Bronchial epithelial cell (primary cell): ENCODE data around the gene AKR1E2. TPM values are rescaled to one million over a fixed set of nuclear protein-coding genes. Genes with fewer than 3 reads are reported as not detected.
A peak's percentile ranks its signal among the peaks of the same experiment; 100 is the strongest.

ENCODE experiments used
- DNase-seq: peaks from one replicate; pipeline ENCODE4 v3.0.0-alpha.2; 2010; ENCODE audit warnings: low read depth
- FAIRE-seq: peaks from 2 replicates; lab custom pipeline; 2011; peaks lifted over from hg19 to GRCh38; lab: Jason Lieb, UNC
- H3K27me3 ChIP-seq: 2 replicates; pipeline ENCODE4 v1.5.1; 2011; ENCODE audit warnings: low read length; ENCODE audit not compliant: control insufficient read depth, insufficient read depth
- H3K36me3 ChIP-seq: 2 replicates; pipeline ENCODE4 v1.5.1; 2011; ENCODE audit warnings: low read length; ENCODE audit not compliant: control insufficient read depth, insufficient read depth
- H3K4me3 ChIP-seq: 2 replicates; pipeline ENCODE4 v1.5.1; 2011; ENCODE audit warnings: mild to moderate bottlenecking, low read depth, low read length, control low read depth
- CTCF ChIP-seq: IDR thresholded peaks from 2 replicates; pipeline ENCODE4 v1.5.1; 2011; ENCODE audit warnings: mild to moderate bottlenecking, moderate library complexity, low read length, control low read depth, inconsistent platforms; ENCODE audit not compliant: insufficient read depth, severe bottlenecking
- total RNA-seq: library from RNA; depleted of rRNA; stranded (reverse); fragments of >200 nt; gene quantifications from 2 replicates; pipeline ENCODE4 v1.2.1, GENCODE V29; 2014

Gene AKR1E2
- 4.2 and 6.1 TPM in 2 replicates for total RNA-seq

DNA sequence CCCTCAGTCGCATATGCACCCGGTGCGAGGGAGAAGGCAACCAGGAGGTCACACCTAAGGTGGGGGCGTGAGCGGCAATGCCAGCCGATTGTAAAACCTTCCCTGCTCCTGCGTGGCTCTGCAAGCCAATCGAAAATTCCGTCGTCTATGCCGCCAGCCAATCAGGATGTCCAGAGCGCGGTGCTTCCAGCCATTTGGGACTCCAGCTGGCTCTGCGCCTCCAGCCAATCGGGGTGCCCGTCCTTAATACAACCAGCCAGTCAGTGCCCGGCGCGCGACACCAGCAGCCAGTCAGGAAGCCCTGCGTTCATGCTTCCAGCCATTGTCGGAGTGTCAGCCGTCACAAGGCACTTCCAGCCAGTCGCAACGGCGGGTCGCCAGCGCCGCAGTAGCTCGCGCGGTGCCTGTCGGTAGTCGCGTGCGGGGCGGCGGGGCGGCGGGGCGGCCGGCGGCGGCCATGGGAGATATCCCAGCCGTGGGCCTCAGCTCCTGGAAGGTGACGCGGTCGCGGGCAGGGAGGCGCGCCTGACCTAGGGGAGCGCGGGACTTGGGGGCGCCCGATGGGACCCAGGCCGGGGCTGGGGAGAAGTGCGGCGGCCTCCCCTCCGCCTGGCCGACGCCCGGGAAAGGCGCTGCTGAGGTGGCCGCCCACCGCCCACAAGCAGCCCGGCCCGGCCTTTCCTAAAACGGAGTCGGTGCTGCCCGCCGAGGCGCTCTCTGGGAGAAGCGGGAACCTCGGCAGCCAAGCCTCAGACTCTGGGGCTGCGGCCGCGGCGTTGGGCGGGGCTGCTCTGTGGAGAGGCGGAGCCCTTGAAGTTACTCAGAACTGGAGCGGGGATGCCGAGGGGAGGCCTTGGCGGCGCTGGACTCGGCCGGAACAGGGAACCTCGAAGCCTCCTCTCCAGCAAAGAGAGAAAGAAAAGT, at the start of gene AKR1E2:
TSS of gene AKR1E2 (plus strand) at position 340 of the 924 bp plus-strand sequence. CDS start at position 458, 118 bp downstream.
- Histone ChIP-seq H3K36me3 (no peaks in the 10 kb centered on the region), H3K27me3 (no peaks in the 10 kb centered on the region), H3K4me3 (peak within 1 kb of the TSS; percentile 51)
- peak; percentile 68 for DNase-seq
- FAIRE-seq, result no peak
- TF ChIP-seq CTCF, result no peak

DNA sequence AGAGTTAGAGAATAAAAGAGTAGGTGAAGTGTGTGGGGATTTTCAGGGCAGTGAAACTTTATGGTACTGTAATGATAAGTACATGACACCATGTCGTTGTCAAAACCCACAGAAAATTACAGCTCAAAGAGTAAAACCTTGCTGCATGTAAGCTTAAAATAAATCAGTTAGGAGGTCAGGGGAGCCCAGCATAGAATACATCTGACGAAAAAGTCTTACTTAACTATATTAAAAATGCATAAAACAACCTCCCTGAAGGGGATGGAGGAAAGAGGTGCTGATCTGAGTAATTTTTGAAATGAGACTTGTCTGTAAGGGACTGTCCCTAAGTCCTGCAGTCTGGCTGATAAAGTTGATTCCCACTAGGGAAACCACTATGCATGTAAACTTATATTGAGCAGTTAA, 49.8 kb upstream of the AKR1E2 start:
- Histone ChIP-seq H3K36me3 (no peaks in the 10 kb centered on the region), H3K27me3 (no peaks in the 10 kb centered on the region), H3K4me3 (no peak overlapping the region)
- no peak for FAIRE-seq
- TF ChIP-seq CTCF, result no peak
- DNase-seq, result no peak

DNA sequence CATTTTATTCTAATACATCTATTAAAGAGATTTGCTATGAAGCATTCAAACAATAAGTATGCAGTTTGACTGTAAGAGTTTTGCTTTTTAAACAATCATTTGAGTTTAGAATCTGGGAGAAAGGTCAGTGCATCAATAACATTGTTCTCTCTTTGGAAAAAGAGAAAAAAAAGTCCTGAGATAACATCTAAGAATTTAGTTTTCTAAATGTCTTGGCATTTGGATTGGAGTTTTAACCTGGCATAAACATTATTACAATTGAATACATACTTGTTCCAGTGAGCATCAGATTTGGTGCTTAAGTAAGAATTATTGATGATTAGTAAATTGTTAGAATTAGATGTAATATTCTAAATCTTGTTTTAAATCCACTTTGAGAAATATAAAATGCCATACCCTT, 47.2 kb upstream of the AKR1E2 start:
- no peak overlapping the region for H3K4me3 ChIP-seq
- no peak for DNase-seq
- no peaks in the 10 kb centered on the region for H3K27me3 ChIP-seq
- no peaks in the 10 kb centered on the region for H3K36me3 ChIP-seq
- no peak for FAIRE-seq
- TF ChIP-seq CTCF, result no peak

GRCh38 chr10:4780091-4780490, 45.9 kb upstream of the AKR1E2 start:
- no peaks in the 10 kb centered on the region for H3K36me3 ChIP-seq
- no peak for TF ChIP-seq CTCF
- FAIRE-seq, result no peak
- no peak for DNase-seq
- H3K27me3 ChIP-seq, result no peaks in the 10 kb centered on the region
- H3K4me3 ChIP-seq, result no peak overlapping the region

DNA sequence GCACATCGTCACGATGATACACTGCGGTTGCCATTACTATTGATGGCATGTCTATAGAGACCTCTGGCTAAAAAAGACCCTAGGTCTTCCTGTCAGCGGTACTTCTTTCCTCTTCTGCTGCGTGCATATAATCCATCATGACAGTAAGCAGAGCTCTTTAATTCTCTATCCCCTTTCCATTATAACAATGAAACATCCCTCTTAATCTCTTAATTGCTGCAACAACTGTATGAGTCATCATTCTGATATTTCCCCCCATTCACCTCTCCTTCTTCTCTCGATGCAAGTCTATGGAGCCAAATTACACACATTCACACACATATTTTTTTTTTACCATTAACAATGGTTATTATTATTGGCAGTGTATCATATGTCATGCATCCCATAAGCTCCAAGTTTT, 45.2 kb upstream of the AKR1E2 start:
- DNase-seq (peak; percentile 59), FAIRE-seq (no peak)
- no peak for TF ChIP-seq CTCF
- Histone ChIP-seq H3K36me3 (no peaks in the 10 kb centered on the region), H3K4me3 (no peak overlapping the region), H3K27me3 (no peaks in the 10 kb centered on the region)
